Heart left ventricle (tissue), 16 donors: ENCODE data around the gene IL12A. TPM values are rescaled to one million over a fixed set of nuclear protein-coding genes. Genes with fewer than 3 reads are reported as not detected.

ENCODE experiments used
- ATAC-seq, 4 donors: fragments of 200-7000 bp; cut with Tn5 transposase; one replicate each; pipeline ENCODE4 v1.9.1; 2020 to 2022; ENCODE audit warnings: moderate library complexity in 4 of 4, mild to moderate bottlenecking in 3 of 4, moderate number of reproducible peaks in 1 of 4
- DNase-seq, 5 donors: peaks; one replicate each; pipeline ENCODE4 v3.0.0-alpha.2; 2020
- H3K27ac ChIP-seq, 12 donors: fragments of 200-600 bp; sonication (generic) in 4 of 12; one replicate each; pipeline versions ENCODE4 v1.5.0 to v1.8.0; 2016 to 2022; ENCODE audit warnings: mild to moderate bottlenecking in 2 of 12
- H3K27me3 ChIP-seq, 9 donors: fragments of 200-600 bp; sonication (generic) in 2 of 9; one replicate each; pipeline versions ENCODE4 v1.5.1 to v1.8.0; 2016 to 2022; ENCODE audit warnings: mild to moderate bottlenecking in 3 of 9
- H3K36me3 ChIP-seq, 9 donors: fragments of 200-600 bp; sonication (generic) in 2 of 9; one replicate each; pipeline versions ENCODE4 v1.5.0 to v1.8.0; 2018 to 2022; ENCODE audit warnings: mild to moderate bottlenecking in 2 of 9
- H3K4me1 ChIP-seq, 12 donors: fragments of 200-600 bp; sonication (generic) in 4 of 12; one replicate each; pipeline versions ENCODE4 v1.5.0 to v1.8.0; 2016 to 2022; ENCODE audit warnings: mild to moderate bottlenecking in 3 of 12
- H3K4me3 ChIP-seq, 12 donors: fragments of 200-600 bp; sonication (generic) in 4 of 12; one replicate each; pipeline versions ENCODE4 v1.5.0 to v1.8.0; 2017 to 2022; ENCODE audit warnings: mild to moderate bottlenecking in 9 of 12, moderate library complexity in 4 of 12
- H3K9me3 ChIP-seq, 12 donors: fragments of 200-600 bp; sonication (generic) in 4 of 12; one replicate each; pipeline versions ENCODE4 v1.5.0 to v1.8.0; 2016 to 2022; ENCODE audit warnings: mild to moderate bottlenecking in 1 of 12
- CTCF ChIP-seq, 12 donors: fragments of 200-600 bp; sonication (generic) in 4 of 12; IDR thresholded peaks; one replicate each; pipeline versions ENCODE4 v1.5.0 to v1.8.0; 2018 to 2022; ENCODE audit warnings: antibody characterized with exemption in 12 of 12, mild to moderate bottlenecking in 5 of 12
- POLR2A ChIP-seq, 2 donors: fragments of 450-650 bp; IDR thresholded peaks; one replicate each; pipeline ENCODE4 v1.6.1; 2017; ENCODE audit warnings: antibody characterized with exemption in 2 of 2, mild to moderate bottlenecking in 2 of 2, moderate library complexity in 2 of 2
- WGBS, 4 donors: extraction: QIAGEN DNeasy Blood & Tissue Kit in 2 of 4; methylation state at CpG; one replicate each; pipeline versions ENCODE4 v1.1.5 to v1.1.7; 2013 to 2018; 5-methylcytosine and 5-hydroxymethylcytosine counted together
- intact Hi-C, 10 donors: fragments of 100-400 bp; cut with DNase I; formaldehyde crosslinking; loops; one replicate each; pipeline versions ENCODE4 v1.11.1 to v1.14.2; 2022
- polyA plus RNA-seq, 2 donors: library from polyadenylated mRNA; stranded (reverse); fragments of 200-250 nt; gene quantifications; one replicate each; pipeline ENCODE4 v1.2.3, GENCODE V29; 2013
- total RNA-seq, 9 donors: library from RNA; depleted of rRNA in 2 of 9; stranded (reverse); fragments of >200 nt in 2 of 9; fragmentation: NEBNext Ultra II Directional in 3 of 9; extraction: Animal tissue kit (Norgen Biotek cat#: 25700) in 3 of 9; gene quantifications; one replicate each; pipeline versions ENCODE4 v1.1.0 to v1.2.4, GENCODE V29; 2016 to 2023
- donor health status: ischemic (EF 13 %, LVEDD 7.1; RV severe dilation, severe dysfunction).
- donor health status: healthy with polysubstance abuse.
- donor health status: DM: no; HTN: yes; CAD: no.
- donor health status: DM: no; HTN: no; CAD: no.
- donor health status: ischemic (EF 25% LVEDD 6.9; RV normal size, moderate dysfunction).
- donor health status: ischemic (EF 25% LVEDD 5.7; RV mildly dilated, moderate dysfunction).
- donor health status: healthy.
- donor health status: DM: yes; HTN: yes; CAD: no.
- donor health status: ischemic (EF 35%, LVEDD 5.7; RV mildly dilated, moderate dysfunction).
- donor health status: nonischemic (EF 11% LVEDD 7.7; RV severe dilation, severe dysfunction).
- donor health status: DM: yes; HTN: yes; CAD: no.
- donor health status: PGD.
- donor health status: ischemic (EF 29% LVEDD 5.4; RV normal size, mild dysfunction).
- donor health status: nonischemic (EF 23%, LVEDD 6.1; RV moderate dilation, normal function).

The IL12A gene
- total and polyA plus RNA-seq, 11 donors, result 0.42 to 3.3 (median 0.57) TPM

GRCh38 chr3:160006282-160007163 lies 17.9 kb downstream of the IL12A start:
- TF ChIP-seq CTCF (IDR thresholded peaks at IDR 0.05), result peak; percentile 70 to 90 (median 80)
- no peak for TF ChIP-seq POLR2A (IDR thresholded peaks at IDR 0.05)
- Histone ChIP-seq H3K9me3 (no peaks in the 10 kb centered on the region), H3K36me3 (no peaks in the 10 kb centered on the region), H3K4me3 (no peak overlapping the region), H3K4me1 (peaks cover 0 to 4% (median 0%) of the 10 kb centered on the region in 12 donors), H3K27me3 (no peaks in the 10 kb centered on the region), H3K27ac (no peak overlapping the region)
- WGBS, 4 donors, result 6 to 9% (median 8%) methylated on average over 3 of the region's 3 CpGs
- intact Hi-C loops, result loop anchor here in 9 of 10 donors (2.0 to 10.0 kb wide), 15 partner anchors 119 to 1162 kb away; no protein-coding TSS in a partner anchor
- DNase-seq, result peak in 4 of 5 donors; percentile 38 to 47 (median 40)
- ATAC-seq, result peak; percentile 79 to 88 (median 86)

DNA sequence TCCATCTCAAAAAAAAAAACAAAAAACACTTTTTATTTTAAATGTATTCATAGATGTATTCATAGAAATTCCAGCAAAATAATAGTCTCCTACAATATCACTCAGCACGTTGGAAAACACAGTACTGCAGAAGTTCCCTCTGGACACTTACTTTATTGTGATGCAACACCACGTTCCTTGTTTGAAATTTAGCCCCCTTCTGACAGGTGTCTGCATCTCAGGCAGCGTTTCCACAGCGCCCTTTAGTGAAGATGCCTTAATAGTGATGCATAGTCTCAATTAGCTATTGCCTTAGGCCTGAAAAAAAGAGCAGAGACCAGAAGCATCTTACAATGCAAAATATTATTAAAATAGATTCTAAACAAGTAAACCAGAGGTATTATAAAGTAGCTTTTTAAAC lies 20.3 kb downstream of the IL12A start:
- ATAC-seq, result no peak
- intact Hi-C loops, result loop anchor here in 9 of 10 donors (5.0 to 10.0 kb wide), 10 partner anchors 122 to 1164 kb away; no protein-coding TSS in a partner anchor

DNA sequence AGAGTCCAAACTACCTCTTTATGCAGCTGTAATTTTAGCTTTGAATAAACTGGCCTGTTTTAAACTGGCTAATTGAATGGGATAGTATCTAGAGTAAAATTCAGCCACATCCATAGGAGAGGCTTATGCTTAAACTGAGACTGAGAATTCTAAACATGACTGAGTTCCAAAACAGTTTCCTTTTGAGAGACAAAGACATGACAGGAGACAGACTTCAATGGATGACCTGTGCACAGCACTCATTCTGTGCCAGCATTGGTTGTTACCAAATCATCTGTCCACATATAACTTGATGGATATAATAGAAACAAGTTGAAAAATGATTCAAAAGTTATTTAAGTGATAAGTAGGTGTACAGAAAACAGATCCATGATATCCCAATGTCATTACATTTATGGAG lies 20.9 kb downstream of the IL12A start:
- Histone ChIP-seq H3K27me3 (no peaks in the 10 kb centered on the region), H3K36me3 (no peaks in the 10 kb centered on the region)
- intact Hi-C loops, result loop anchor here in 9 of 10 donors (5.0 to 10.0 kb wide), 10 partner anchors 122 to 1165 kb away; no protein-coding TSS in a partner anchor

More for the DNA sequence above, 20.3 kb downstream of the IL12A start:
- DNase-seq, result no peak
- Histone ChIP-seq H3K9me3 (no peaks in the 10 kb centered on the region), H3K27ac (no peak overlapping the region), H3K36me3 (no peaks in the 10 kb centered on the region), H3K27me3 (no peaks in the 10 kb centered on the region), H3K4me3 (no peak overlapping the region), H3K4me1 (peaks cover 0 to 4% (median 0%) of the 10 kb centered on the region in 12 donors)
- 64 to 74% (median 65%) methylated on average over 4 of the region's 4 CpGs for WGBS, 4 donors
- TF ChIP-seq POLR2A (IDR thresholded peaks at IDR 0.05) (no peak), CTCF (IDR thresholded peaks at IDR 0.05) (no peak)

More for the DNA sequence above, 20.9 kb downstream of the IL12A start:
- Histone ChIP-seq H3K27ac (no peak overlapping the region), H3K9me3 (no peaks in the 10 kb centered on the region), H3K4me3 (no peak overlapping the region), H3K4me1 (peaks cover 0 to 4% (median 0%) of the 10 kb centered on the region in 12 donors)
- TF ChIP-seq CTCF (IDR thresholded peaks at IDR 0.05) (no peak), POLR2A (IDR thresholded peaks at IDR 0.05) (no peak)
- DNase-seq (no peak), ATAC-seq (no peak)
